Measurements from ENCODE around the gene QSOX2.

The QSOX2 gene

GRCh38 chr9:136218673-136219072 is 26.9 kb downstream of the QSOX2 start:
- no peak for DNase-seq

- DNase-seq = no peak
Observed at GRCh38 chr9:136218271-136218670, 27.3 kb downstream of the QSOX2 start.

DNA sequence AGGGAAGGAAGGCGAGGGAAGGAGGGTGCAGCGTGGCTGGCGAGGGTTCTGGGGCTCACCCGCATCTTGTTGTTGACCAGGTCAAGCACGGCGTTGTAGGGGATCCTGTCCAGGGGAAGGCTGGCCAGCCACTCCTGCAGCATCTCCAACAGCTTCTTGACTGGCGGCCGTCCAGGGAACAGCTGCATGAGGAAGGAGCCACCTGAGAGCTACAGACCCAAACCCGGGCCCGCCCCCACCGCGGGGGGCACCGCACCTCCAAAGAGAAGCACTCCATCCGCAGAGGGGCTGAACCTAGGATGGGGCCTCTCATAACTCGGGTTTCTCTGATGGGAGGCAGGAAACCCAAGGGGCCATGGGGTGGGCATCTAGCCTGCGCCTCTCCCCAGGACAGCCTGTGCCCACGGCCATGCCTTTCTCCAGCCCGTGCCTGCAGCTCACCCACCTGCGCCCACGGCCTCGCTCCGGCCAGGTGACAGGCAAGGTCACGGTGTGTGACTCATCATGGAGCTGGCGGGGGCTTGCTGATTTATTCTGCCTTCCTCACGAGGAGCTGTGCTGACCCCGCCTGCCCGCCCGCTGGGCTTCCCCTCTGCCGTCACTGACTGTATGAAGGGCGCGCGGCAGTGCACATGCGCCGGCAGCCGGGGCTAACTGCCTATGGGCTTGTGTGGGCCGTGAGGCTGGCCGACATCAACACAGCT is 28.9 kb downstream of the QSOX2 start:
- DNase-seq = no peak

GRCh38 chr9:136213733-136214132 is 31.9 kb downstream of the QSOX2 start:
- DNase-seq = no peak

- DNase-seq = no peak
Observed at GRCh38 chr9:136212345-136212950, 33.2 kb downstream of the QSOX2 start.

DNA sequence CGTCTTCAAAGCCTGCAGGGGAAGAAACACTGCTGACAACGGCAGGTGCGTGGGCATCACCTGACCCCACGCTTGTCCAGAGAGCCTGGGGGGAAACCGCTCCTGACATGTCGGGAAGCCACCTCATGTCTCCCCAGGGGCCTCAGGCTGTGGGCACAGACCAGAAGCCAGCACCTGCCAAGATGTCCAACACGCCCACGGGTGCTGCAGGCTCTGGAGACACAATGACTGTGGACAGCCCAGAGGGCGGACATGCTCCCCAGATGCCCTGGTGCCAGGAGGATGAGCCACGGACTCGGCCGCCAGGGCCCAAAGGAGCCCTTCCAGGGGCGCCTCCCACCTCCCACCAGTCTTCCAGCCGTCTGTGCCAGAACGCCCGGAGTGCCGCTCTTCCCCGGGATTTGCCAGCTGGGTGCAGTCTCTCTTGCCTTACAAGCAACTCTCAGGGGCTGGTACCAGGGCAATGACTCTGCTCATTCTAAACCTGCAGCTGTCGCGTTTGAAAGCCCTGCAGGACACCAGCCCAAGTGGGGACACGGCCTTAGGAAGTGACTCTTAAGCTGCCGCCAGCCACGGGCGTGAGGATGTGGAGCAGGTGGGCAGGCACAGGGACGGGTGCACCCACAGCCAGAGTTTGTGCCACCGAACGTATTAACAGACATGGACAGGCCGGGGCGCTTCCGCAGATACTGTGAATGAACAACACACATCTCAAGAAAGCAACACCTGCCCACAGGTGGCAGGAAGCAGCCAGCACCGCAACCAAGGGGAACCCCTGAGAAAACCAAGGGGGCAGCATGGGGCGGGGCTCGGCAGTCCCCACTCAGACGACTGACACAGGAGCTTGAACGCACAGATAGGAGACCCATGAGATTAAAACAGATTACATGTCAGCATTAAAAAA is 33.9 kb downstream of the QSOX2 start:
- no peak for DNase-seq

GRCh38 chr9:136211006-136211405 is 34.6 kb downstream of the QSOX2 start:
- no peak for DNase-seq

- no peak for DNase-seq
Observed at GRCh38 chr9:136210276-136210675, 35.3 kb downstream of the QSOX2 start.

DNA sequence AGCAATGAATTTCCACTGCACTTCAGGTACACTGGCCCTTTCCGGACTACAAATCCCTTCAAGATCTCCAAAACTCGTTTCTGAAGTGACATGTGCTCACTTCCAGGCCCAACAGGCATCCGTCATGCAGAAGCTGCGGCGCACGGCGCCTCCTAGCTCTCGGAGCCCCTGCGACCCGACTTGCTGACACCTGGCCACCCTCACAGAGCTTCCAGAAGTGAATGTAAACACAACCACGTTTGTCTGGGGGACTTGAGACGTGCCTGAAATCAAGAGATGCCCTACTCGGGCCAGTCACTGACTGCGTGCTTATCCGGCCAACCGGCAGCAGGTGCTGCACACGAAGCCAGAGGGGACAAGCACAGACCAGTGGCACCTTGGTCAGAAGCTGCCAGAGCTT is 35.8 kb downstream of the QSOX2 start:
- no peak for DNase-seq

- no peak for DNase-seq
Observed at GRCh38 chr9:136209232-136209631, 36.4 kb downstream of the QSOX2 start.

- no peak for DNase-seq
Observed at GRCh38 chr9:136208675-136209074, 36.9 kb downstream of the QSOX2 start.

- DNase-seq = no peak
Observed at GRCh38 chr9:136207616-136208015, 38.0 kb downstream of the QSOX2 start.

GRCh38 chr9:136206602-136207275 is 38.9 kb downstream of the QSOX2 start:
- no peak for DNase-seq

GRCh38 chr9:136205707-136205992 is 40.0 kb downstream of the QSOX2 start:
- no peak for DNase-seq

GRCh38 chr9:136204838-136205706 is 40.5 kb downstream of the QSOX2 start, which contains the start of gene LHX3:
LHX3 (minus strand) TSS chr9:136205128; CDS start chr9:136205012, 116 bp downstream.
- DNase-seq = no peak

DNA sequence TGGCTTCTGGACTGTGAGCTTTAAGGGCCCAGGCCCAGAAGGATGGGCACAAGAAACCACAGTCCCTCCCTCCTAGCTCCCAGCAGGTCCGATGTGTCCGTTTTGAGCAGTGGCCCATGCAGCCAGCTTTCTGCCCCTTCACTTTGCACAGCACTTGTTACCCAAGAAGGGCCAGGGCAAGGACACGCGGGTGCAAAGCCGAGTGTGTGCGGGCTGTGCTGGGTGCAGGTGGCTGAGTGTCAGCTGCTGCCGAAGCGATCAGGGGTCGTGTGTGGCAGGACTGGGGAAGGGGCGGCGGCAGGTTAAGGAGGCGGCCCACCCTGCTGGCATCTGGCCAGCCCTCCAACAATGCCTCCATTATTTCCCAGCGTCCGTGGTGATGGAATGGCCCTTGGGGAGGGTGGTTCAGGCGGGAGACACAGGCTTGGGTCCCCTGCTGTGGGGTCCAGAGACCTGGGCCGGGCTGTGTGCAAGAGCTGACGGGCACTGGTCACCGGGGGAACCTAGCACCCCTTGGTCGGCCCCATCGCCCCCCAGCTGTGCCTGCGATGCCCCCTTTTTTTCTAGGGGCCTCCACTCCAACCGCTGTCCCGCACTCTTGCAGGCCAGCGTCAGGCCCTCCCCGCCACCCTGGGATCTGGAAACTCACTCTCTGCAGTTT is 41.3 kb downstream of the QSOX2 start:
- DNase-seq = no peak

- DNase-seq = no peak
Observed at GRCh38 chr9:136203408-136204144, 42.0 kb downstream of the QSOX2 start.

- DNase-seq = no peak
Observed at GRCh38 chr9:136202454-136203407, 42.9 kb downstream of the QSOX2 start.

DNA sequence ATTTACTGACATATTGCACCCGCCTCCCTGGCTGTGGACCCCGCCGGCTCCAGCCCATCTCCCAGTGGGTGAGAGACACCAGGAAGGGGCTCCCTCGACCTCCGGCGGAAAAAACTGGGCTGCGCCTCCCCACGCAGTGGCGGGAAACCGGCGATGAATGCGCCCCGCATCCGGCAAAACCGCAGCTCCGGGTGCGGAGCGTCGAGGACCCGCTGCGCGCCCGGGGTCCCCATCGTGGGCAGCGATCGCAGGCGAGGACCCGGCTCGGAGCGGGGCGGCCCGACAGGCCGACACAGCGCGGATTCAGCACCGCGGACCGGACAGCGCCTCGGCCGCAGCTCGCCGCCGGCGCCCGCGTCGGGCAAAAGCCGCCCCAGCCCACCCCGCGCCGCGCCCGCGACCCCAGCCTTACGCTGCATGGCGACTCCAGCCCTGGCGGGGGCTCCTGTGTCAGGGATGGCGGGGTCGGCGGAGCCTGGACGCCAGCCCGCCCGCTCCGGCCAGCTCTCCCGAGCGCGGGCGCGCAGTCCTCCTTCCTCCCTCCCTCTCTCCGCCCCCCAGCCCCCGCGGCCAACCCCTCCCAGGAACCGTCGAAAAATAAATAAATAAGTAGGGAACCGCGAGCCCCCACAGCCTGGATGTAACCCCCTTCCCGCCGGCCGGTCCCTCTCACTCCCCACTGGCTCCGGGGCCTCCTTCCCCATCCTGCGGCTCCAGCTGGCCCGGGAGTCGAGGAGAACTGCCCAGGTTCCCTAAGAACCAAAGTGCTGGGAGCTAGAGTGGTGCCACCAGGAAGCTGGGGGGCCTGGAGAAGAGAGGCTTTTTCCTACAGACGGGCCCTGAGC is 43.8 kb downstream of the QSOX2 start:
- no peak for DNase-seq

Data from NCI-H2107 (cell line).